Neural cell (in vitro differentiated cells): Measurements from ENCODE around the gene SF3B5.

ENCODE experiments used
- EP300 ChIP-seq: fragments of 450-650 bp; conservative IDR thresholded peaks from 2 replicates; pipeline ENCODE4 v1.6.1; 2014; ENCODE audit warnings: antibody characterized with exemption, mild to moderate bottlenecking, moderate library complexity; ENCODE audit not compliant: poor library complexity, severe bottlenecking
- EZH2 ChIP-seq: fragments of 200-600, 300-800 bp; shearing (Covaris generic), sonication (generic); IDR thresholded peaks from 2 replicates; pipeline ENCODE4 v1.6.1; 2014; ENCODE audit warnings: antibody characterized with exemption, low read length, borderline replicate concordance, mild to moderate bottlenecking; ENCODE audit not compliant: insufficient read depth, poor library complexity, severe bottlenecking
- MXI1 ChIP-seq: fragments of 450-650 bp; conservative IDR thresholded peaks from 2 replicates; pipeline ENCODE4 v1.6.1; 2014; ENCODE audit warnings: antibody characterized with exemption, mild to moderate bottlenecking; ENCODE audit not compliant: poor library complexity, severe bottlenecking
- POLR2AphosphoS5 ChIP-seq: IDR thresholded peaks from 2 replicates; pipeline ENCODE4 v1.6.1; 2012
- RAD21 ChIP-seq: fragments of 450-650 bp; conservative IDR thresholded peaks from 2 replicates; pipeline ENCODE4 v1.6.1; 2014; ENCODE audit warnings: antibody characterized with exemption, mild to moderate bottlenecking, moderate library complexity
- SMC3 ChIP-seq: fragments of 450-650 bp; conservative IDR thresholded peaks from 2 replicates; pipeline ENCODE4 v1.6.1; 2014; ENCODE audit warnings: antibody characterized with exemption, mild to moderate bottlenecking, moderate library complexity; ENCODE audit not compliant: poor library complexity
- TAF1 ChIP-seq: IDR thresholded peaks from 2 replicates; pipeline ENCODE4 v1.6.1; 2012; ENCODE audit warnings: low read depth
- TF ChIP-seq, protein P1 (sequence below): fragments of 450-650 bp; IDR thresholded peaks from 2 replicates; pipeline ENCODE4 v1.5.1; 2014; ENCODE audit warnings: antibody characterized with exemption, mild to moderate bottlenecking, moderate library complexity; ENCODE audit not compliant: poor library complexity, severe bottlenecking
- TF ChIP-seq, protein P2 (sequence below): IDR thresholded peaks from 2 replicates; pipeline ENCODE4 v1.6.1; 2012; ENCODE audit warnings: borderline replicate concordance

- TF ChIP-seq, protein P1, sequence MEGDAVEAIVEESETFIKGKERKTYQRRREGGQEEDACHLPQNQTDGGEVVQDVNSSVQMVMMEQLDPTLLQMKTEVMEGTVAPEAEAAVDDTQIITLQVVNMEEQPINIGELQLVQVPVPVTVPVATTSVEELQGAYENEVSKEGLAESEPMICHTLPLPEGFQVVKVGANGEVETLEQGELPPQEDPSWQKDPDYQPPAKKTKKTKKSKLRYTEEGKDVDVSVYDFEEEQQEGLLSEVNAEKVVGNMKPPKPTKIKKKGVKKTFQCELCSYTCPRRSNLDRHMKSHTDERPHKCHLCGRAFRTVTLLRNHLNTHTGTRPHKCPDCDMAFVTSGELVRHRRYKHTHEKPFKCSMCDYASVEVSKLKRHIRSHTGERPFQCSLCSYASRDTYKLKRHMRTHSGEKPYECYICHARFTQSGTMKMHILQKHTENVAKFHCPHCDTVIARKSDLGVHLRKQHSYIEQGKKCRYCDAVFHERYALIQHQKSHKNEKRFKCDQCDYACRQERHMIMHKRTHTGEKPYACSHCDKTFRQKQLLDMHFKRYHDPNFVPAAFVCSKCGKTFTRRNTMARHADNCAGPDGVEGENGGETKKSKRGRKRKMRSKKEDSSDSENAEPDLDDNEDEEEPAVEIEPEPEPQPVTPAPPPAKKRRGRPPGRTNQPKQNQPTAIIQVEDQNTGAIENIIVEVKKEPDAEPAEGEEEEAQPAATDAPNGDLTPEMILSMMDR, result no peak
- TF ChIP-seq SMC3 (no peak), EZH2 (no peak), POLR2AphosphoS5 (no peak), TAF1 (no peak), RAD21 (no peak), EP300 (no peak), MXI1 (no peak)
- TF ChIP-seq, protein P2, sequence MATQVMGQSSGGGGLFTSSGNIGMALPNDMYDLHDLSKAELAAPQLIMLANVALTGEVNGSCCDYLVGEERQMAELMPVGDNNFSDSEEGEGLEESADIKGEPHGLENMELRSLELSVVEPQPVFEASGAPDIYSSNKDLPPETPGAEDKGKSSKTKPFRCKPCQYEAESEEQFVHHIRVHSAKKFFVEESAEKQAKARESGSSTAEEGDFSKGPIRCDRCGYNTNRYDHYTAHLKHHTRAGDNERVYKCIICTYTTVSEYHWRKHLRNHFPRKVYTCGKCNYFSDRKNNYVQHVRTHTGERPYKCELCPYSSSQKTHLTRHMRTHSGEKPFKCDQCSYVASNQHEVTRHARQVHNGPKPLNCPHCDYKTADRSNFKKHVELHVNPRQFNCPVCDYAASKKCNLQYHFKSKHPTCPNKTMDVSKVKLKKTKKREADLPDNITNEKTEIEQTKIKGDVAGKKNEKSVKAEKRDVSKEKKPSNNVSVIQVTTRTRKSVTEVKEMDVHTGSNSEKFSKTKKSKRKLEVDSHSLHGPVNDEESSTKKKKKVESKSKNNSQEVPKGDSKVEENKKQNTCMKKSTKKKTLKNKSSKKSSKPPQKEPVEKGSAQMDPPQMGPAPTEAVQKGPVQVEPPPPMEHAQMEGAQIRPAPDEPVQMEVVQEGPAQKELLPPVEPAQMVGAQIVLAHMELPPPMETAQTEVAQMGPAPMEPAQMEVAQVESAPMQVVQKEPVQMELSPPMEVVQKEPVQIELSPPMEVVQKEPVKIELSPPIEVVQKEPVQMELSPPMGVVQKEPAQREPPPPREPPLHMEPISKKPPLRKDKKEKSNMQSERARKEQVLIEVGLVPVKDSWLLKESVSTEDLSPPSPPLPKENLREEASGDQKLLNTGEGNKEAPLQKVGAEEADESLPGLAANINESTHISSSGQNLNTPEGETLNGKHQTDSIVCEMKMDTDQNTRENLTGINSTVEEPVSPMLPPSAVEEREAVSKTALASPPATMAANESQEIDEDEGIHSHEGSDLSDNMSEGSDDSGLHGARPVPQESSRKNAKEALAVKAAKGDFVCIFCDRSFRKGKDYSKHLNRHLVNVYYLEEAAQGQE, result no peak
These were observed 27.5 kb upstream of the SF3B5 start for GRCh38 chr6:144122861-144123260.
